ENCODE measurements around the gene SHROOM1.

- no peak for TF ChIP-seq CTCF (IDR thresholded peaks at IDR 0.05)
- no peak for TF ChIP-seq EP300 (IDR thresholded peaks at IDR 0.05)
- no peak for TF ChIP-seq POLR2A (IDR thresholded peaks at IDR 0.05)
These were observed 831 bp upstream of the SHROOM1 start for GRCh38 chr5:132831095-132831860.
